Osteocyte (in vitro differentiated cells): ENCODE measurements around the gene ZNF397. TPM values are rescaled to one million over a fixed set of nuclear protein-coding genes. Genes with fewer than 3 reads are reported as not detected.

Experiments used
- DNase-seq: peaks from one replicate; pipeline ENCODE4 v3.0.0; 2021; ENCODE audit warnings: mixed read lengths; ENCODE audit not compliant: unreplicated experiment; ENCODE audit errors: extremely low spot score
- H3K27ac Mint-ChIP-seq: one replicate; pipeline ENCODE4 v1.8.0; 2021; ENCODE audit warnings: mild to moderate bottlenecking, mixed read lengths; ENCODE audit not compliant: unreplicated experiment
- H3K27me3 Mint-ChIP-seq: one replicate; pipeline ENCODE4 v1.8.0; 2021; ENCODE audit warnings: mixed read lengths; ENCODE audit not compliant: unreplicated experiment
- H3K36me3 Mint-ChIP-seq: one replicate; pipeline ENCODE4 v1.8.0; 2021; ENCODE audit warnings: mixed read lengths; ENCODE audit not compliant: unreplicated experiment
- H3K4me1 Mint-ChIP-seq: one replicate; pipeline ENCODE4 v1.8.0; 2021; ENCODE audit warnings: mixed read lengths; ENCODE audit not compliant: unreplicated experiment
- H3K4me3 Mint-ChIP-seq: one replicate; pipeline ENCODE4 v1.8.0; 2021; ENCODE audit warnings: mild to moderate bottlenecking, moderate library complexity, mixed read lengths; ENCODE audit not compliant: unreplicated experiment
- H3K9me3 Mint-ChIP-seq: one replicate; pipeline ENCODE4 v1.8.0; 2021; ENCODE audit warnings: mixed read lengths; ENCODE audit not compliant: unreplicated experiment
- total RNA-seq: library from RNA; stranded (reverse); gene quantifications from 2 replicates; pipeline ENCODE4 v1.2.1, GENCODE V29; 2021
- TF ChIP-seq, protein P1 (sequence below): fragments of 200-600 bp; sonication (generic); IDR thresholded peaks from 2 replicates; pipeline ENCODE4 v1.5.0; 2021; ENCODE audit warnings: antibody characterized with exemption, mild to moderate bottlenecking, moderate library complexity

Gene ZNF397
- total RNA-seq, 1 donor from 2014 or later = 23.9 TPM

DNA sequence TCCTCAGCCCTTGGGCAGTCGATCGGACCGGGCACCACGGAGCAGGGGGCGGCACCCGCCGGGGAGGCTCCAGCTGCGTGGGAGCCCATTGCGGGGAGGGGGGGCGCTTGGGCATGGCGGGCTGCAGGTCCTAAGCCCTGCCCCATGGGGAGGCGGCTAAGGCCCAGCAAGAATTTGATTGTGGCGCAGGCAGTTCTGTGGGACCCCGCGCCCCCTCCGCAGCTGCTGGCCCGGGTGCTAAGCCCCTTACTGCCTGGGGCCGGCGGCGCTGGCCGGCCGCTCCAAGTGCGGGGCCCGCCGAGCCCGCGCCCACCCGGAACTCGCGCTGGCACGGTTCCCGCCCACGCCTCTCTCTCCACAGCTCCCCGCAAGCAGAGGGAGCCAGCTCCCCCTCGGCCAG is 30.8 kb downstream of the ZNF397 start:
- Mint-ChIP-seq H3K9me3 (peaks cover 45% of the 10 kb centered on the region), H3K4me1 (no peaks in the 10 kb centered on the region), H3K27ac (no peak overlapping the region), H3K4me3 (no peak overlapping the region), H3K36me3 (peaks cover 19% of the 10 kb centered on the region), H3K27me3 (no peaks in the 10 kb centered on the region)
- TF ChIP-seq, protein P1, sequence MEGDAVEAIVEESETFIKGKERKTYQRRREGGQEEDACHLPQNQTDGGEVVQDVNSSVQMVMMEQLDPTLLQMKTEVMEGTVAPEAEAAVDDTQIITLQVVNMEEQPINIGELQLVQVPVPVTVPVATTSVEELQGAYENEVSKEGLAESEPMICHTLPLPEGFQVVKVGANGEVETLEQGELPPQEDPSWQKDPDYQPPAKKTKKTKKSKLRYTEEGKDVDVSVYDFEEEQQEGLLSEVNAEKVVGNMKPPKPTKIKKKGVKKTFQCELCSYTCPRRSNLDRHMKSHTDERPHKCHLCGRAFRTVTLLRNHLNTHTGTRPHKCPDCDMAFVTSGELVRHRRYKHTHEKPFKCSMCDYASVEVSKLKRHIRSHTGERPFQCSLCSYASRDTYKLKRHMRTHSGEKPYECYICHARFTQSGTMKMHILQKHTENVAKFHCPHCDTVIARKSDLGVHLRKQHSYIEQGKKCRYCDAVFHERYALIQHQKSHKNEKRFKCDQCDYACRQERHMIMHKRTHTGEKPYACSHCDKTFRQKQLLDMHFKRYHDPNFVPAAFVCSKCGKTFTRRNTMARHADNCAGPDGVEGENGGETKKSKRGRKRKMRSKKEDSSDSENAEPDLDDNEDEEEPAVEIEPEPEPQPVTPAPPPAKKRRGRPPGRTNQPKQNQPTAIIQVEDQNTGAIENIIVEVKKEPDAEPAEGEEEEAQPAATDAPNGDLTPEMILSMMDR = no peak
- DNase-seq = no peak

DNA sequence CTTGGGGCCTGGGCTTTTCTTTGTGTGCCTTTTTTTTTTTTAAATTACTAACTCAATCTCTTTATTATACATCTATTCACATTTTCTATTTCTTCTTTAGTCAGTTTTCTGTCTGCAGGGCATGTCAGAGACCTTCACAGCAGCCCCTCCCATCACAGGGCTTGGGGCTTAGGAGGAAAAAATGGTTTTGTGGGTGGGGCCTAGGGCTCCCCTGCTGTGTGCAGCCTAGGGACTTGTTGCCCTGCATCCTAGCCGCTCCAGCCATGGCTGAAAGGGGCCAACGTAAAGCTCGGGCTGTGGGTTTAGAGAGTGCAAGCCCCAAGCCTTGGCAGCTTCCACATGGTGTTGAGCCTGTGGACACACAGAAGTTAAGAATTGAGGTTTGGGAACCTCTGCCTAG is 35.4 kb downstream of the ZNF397 start:
- TF ChIP-seq, protein P1 = no peak
- no peaks in the 10 kb centered on the region for H3K4me1 Mint-ChIP-seq
- peaks cover 28% of the 10 kb centered on the region for H3K36me3 Mint-ChIP-seq
- no peak overlapping the region for H3K4me3 Mint-ChIP-seq
- H3K27me3 Mint-ChIP-seq = no peaks in the 10 kb centered on the region
- H3K27ac Mint-ChIP-seq = no peak overlapping the region
- peaks cover 64% of the 10 kb centered on the region for H3K9me3 Mint-ChIP-seq
- no peak for DNase-seq

DNA sequence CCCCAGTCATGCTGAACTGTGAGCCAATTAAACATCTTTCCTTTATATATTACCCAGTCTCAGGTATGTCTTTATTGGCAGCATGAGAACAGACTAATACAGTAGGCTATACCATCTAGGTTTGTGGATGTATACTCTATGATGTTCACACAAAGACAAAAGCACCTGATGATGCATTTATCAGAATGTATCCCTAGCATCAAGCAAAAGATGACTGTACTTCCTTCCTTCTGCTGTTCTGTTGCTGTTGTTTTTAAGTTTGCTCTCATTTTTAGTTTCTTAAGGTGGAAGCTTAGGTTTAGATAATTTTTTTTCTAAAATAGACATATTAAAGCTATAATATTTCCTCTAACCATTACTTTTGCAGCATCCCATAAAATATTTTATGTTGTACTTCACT is 36.8 kb downstream of the ZNF397 start:
- H3K9me3 Mint-ChIP-seq = peaks cover 63% of the 10 kb centered on the region
- no peak overlapping the region for H3K4me3 Mint-ChIP-seq
- TF ChIP-seq, protein P1 = no peak
- DNase-seq = no peak
- H3K4me1 Mint-ChIP-seq = peaks cover 2% of the 10 kb centered on the region
- H3K27ac Mint-ChIP-seq = no peak overlapping the region
- peaks cover 30% of the 10 kb centered on the region for H3K36me3 Mint-ChIP-seq
- H3K27me3 Mint-ChIP-seq = no peaks in the 10 kb centered on the region

DNA sequence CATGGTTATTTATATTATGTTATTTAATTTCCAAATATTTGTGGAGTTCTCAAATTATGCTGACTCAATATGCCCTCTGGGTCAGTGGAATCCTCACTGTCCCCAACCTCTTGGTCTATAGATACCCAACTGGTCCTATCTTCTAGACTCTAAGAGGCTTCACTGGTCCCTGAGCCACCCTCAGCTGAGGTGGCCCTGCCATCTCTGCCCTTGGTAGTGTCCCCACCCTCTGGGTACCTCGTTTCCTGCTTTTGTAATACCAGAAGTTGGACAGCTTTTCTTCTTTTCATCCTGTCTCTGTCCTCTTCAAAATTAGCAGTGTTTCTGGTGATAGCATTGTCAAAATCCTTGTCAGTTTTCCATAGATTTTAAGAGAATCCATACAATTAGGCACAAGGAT is 37.3 kb downstream of the ZNF397 start:
- Mint-ChIP-seq H3K4me3 (no peak overlapping the region), H3K4me1 (peaks cover 4% of the 10 kb centered on the region), H3K9me3 (peaks cover 62% of the 10 kb centered on the region), H3K27ac (no peak overlapping the region), H3K36me3 (peaks cover 27% of the 10 kb centered on the region), H3K27me3 (no peaks in the 10 kb centered on the region)
- TF ChIP-seq, protein P1 = no peak
- no peak for DNase-seq

DNA sequence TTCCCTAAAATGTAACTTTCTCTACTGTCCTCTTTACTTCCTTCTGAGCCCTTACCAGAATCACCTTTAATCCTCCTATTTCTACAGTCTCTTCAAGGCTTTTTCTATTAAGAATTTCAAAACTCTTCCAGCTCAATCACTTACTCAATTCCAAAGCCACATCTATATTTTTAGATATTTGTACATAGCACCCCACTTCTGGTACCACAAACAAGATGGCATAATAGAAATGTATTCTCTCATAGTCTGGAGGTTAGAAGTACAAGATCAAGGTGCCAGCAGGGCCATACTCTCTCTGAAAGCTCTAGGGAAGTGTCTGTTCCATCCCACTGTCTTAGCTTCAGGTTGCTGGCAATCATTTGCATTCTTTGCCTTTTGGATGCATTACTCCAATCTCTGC is 38.1 kb downstream of the ZNF397 start:
- Mint-ChIP-seq H3K4me3 (no peak overlapping the region), H3K27me3 (no peaks in the 10 kb centered on the region), H3K9me3 (peaks cover 56% of the 10 kb centered on the region), H3K36me3 (peaks cover 25% of the 10 kb centered on the region), H3K27ac (no peak overlapping the region), H3K4me1 (peaks cover 4% of the 10 kb centered on the region)
- no peak for DNase-seq
- TF ChIP-seq, protein P1 = no peak
